HG02885 (cell line): ENCODE results near the gene SELENOO.
A peak's percentile ranks its signal among the peaks of the same experiment; 100 is the strongest.

Experiments used
- ATAC-seq: cut with Tn5 transposase; IDR thresholded peaks from one replicate; pipeline ENCODE4 v1.9.1; 2021; ENCODE audit warnings: mild to moderate bottlenecking; ENCODE audit not compliant: unreplicated experiment, poor library complexity

SELENOO gene

DNA sequence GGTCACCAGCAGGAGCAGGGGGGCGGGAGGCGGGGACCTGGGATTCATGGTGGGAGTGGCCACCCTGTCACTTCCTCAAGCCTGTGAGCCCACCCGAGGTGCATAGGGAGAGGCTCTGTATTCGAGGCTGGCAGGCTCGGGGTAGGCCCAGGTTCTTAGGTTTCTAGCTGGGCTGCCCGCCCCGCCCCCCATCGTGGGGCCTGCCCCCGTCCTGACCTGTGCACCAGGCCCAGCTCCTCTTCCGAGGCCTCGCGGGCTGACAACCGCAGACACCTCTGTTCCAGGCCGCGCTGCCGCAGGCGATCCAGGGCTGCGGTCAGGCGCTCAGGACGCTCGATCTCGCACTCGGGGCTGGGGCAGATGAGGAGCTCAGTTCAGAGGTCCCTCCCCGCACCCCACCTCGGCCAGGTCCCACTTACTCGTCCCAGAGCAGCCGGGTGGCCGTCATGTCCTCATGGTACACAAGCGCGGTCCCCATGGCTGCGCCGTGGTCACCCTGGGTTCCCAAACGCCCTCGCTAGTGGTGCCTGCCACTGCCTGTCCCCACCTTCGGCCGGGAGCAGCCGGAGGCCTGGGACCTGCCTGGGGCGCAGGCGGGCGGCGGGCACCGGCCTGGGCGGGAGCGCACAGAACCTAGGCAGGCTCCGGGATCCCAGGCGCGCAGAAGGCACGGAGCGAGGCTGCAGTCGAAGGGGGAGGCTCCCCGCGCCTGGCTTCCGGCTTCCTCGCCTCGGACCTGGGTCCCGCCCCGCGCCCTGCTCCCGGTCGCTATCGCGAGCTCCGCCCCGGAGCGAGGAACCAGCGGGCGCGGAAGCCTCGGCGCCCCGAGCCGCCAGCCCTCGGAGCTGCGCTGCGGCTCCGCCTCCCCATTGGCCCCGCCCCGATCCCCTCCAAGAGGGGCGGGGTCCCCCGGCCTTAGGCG is 50.0 kb downstream of the SELENOO start, which contains the start of gene HDAC10:
Gene HDAC10, minus strand, starts transcription at position 711 of the 922 bp plus-strand sequence. Its CDS starts 233 bp downstream, at position 478.
- ATAC-seq, result peak; percentile 66

DNA sequence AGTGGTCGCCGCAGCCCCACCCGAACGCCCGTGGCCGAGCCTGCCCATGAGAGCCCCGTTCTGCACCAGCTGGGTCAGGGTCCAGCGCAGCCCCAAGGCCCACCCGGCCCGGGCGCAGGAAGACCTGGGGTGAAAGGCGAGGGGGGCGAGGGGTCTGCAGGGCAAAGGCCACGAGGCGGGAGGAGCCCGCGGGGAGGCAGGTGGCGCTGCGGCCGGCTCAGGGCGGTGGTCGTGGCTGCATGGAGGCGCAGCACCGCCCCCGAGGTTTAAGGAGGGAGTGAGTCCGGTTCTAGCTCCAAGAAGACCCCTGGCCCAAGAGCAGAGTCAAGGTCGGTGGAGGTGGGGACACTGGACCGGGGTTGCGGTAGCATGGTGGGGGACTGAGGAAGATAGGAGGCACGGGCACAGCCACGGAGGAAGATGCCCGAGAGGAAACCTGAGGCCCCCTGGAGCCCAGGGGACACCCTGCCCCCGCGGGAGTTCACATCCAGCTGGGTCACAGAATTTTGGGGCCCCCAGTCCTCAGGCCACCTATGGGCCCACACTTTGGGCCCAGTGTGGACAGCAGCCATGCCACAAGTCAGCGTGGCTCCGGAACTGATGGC is 50.8 kb downstream of the SELENOO start:
- no peak for ATAC-seq

DNA sequence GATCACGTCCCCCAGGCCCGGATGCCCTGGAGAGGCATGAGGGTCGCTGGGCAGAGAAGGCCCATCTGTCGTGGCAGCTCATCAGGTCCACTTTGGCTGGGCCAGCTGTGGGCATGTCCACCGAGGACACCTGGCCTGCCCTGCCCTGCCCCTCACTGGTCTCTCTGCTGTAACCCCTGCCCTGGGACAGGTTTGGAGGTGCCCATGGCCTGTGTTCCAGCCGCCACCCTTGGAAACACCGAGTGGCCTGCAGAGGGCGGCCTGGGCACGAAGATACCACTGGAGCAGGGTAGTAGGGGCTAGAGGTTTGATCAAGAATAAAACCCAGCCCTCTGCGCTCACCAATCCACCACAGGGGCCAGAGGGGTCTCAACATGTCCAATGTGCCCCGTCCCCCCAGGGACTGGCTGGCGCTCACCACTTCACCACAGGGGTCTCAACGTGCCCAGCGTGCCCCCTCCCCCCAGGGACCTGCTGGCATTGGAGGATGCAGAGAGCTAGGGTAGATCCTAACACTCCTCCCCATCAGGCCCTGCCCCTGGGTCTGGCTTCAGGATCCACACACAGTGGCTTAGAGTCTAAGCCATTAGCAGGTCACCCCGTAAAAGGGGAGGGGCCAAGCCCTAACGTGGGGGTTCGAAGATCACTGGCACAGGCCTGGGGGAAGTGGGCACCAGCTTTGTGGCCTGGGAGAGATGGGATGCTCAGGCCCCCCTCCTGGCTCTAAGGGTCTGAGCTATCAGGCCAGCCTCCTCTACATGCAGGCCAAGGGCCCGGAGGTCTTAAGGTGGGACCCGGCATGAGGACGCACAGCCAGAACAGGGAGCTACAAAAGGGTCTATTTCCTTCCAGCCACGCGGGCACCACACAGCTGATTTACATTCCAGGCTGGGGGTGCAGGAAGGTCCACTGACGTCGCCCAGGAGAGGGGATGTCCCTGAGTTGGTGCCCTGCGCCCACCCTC is 51.6 kb downstream of the SELENOO start:
- ATAC-seq, result no peak

DNA sequence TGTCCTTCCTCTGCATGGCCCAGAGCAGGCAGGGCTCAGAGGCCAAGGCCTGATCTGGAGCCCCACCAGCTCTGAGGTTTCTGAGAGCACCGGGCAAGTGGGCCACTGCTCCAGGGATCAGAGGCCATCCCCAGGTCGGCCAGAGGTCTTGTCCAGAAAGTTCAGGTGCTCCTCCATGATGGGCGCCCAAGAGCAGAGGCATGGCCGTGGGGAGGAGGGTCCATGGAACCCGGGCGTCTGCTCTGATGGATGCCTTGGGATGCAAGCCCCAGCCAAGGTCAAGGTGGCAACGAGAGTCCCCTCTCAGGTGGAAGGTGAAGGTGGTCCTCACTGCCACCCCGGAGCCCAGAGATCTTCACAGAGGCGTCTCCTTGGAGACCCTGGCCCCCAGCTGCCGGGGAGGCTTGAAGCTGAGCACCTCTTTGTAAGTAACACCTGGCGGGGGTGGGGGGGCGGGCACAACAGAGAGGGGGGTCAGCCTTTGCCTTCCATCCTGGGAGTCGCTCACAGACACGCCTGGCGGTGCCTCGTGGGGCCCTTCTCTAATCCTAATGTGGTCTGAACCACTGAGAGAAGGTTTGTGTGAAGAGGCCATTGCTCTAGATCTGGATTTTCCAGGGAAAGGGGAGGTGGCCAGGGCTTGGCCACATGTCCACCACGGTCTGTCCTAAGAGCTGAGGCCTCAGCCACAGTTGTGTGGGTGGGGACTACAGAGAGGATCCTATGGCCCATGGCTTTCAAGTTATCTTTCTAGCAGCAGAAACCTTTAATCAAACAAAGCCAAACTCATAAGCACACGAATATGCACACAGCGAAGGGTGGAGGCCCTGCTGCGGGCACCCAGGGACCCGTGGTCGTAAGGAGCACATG is 52.5 kb downstream of the SELENOO start:
- no peak for ATAC-seq

DNA sequence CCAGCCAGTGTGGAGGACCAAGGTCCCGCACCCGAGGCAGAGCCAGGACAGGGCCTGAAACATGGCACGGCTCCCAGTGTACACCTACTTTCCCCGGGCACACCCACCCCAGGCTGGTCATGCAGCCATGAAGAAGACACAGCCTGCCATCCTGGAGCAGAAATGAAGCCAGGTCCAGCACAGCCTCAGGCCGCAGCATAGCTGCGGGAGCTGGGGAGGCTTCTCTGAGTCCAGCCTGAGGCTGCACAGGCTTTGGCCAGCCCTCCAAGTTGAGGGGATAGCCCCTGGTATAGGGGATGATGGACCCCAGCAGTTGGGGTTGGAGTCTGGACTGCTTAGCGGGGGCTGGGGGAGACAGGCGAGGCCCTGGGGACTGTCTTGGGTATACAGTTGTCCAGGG is 53.1 kb downstream of the SELENOO start:
- no peak for ATAC-seq

DNA sequence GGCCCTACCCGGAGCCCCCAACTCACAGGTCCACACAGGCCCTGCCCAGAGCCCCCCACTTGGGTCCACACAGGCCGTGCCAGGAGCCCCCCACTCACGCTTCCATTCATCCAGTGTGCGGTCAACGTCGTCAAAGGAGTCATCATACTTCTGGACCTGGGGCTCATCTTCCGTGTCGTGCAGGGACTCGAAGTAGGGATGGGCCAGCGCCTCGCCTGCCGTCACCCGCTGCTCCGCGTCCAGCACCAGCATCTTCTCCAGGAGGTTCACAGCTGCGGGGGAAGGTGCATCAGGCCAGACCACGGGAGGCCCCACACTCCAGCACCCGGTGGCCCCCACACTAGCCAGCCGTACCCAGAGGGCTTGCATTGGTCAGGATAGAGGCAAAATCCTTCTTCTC is 54.3 kb downstream of the SELENOO start:
- ATAC-seq, result no peak

DNA sequence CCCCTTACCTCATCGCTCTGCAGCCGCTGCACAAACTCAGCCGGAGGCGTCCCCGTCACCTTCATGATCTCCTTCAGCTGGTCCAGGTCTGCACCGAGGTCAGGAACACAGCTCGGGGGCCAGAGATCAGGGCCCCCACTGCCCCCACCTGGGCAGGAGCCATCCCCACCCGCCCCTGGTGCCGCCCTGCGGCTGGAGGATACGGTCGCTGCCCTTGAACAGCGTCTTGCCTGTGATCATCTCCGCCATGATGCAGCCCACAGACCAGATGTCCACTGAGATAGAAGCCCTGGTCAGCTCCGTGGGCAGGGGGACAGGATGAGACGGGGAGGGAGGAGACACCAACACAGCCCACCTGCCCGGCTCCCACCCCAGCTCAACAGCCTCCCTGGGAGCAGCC is 54.8 kb downstream of the SELENOO start:
- ATAC-seq, result no peak

DNA sequence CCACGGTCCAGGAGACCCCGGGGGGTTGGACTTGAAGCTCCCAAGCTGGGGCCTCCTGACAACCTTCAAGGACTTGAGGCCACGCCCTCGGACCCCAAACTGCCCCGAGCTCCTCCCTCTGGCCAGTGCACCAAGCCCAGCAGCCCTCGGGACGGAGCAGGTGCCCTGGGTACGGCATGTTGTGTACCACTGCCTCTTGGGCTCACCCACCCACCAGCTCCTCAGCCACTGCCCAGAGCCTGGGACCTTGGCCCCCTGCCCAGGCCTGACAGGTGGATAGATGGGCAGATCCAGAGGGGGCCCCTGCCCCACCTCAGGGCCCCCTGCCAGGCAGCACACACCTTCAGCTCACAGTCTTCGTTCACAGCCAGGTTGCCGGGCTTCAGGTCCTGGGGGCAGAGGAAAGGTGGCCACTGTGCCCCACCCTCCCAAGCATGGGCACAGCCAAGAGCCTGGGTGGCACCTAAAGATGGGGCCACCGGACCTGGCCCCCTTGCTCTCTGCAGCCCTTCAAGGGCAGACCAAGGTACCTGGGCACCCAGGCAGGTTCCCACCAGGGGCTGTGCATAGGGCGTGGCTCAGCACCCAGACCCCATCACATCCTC is 55.5 kb downstream of the SELENOO start:
- ATAC-seq, result no peak

DNA sequence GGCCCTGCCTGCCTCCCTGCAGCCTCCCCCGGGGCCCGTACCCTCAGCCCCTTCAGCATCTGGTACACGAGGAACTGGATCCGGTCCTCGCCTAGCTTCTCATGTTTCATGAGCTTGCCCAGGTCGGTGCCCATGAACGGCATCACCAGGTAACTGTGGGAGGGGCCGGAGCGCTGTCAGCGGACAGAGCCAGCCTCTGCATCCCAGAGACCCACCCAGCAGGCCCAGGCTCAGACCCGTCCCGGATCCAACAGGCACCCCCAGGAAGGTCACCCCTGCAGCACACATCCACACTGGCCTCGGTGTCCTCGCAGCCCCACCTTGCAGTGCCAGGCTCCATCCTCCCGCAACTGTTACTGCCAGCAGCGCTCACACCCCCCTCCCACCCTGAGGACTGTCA is 56.2 kb downstream of the SELENOO start:
- ATAC-seq, result no peak

DNA sequence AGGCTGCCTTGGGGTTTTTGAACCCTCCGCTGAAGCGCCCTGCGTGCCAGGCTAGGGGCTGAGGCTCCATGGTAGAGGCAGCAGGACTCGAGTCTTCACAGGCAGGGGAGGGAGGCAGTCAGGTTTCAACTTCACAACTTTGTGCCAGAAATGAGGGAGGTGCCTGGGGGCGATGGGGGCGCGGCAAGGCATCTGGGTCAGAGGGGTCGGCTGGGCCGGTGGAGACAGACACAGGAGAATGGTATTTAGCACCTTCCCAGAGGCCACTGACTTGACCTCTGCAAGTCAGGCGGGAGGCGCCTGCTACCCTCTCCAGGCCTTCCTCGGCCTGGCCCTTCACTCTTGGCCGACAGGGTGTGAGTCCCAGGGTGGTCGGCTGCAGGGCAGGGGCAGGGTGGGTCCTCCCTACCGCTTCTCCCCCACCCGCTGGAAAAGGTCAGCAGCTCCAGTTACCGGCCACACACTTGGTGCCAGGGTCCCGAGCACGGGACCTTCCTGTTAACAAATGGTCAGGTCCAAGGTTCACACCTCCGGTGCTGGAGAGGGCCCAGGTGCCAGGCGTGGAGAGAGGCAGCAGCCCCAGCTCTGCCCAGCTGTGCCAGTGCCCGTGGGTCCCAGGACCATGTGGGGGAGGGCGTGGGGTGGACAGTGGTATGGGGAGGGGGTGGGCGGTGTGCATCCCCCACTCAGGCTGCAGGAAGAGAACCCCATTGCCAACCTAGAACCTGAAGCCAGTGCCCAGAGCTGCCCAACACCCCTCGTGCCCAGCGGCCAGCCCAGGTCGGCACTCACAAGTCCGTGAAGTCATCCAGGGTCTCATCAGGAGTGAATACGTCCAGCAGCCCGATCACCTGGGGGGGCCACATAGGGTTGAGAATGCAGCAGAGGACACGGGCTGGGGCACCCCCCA is 56.9 kb downstream of the SELENOO start:
- no peak for ATAC-seq

DNA sequence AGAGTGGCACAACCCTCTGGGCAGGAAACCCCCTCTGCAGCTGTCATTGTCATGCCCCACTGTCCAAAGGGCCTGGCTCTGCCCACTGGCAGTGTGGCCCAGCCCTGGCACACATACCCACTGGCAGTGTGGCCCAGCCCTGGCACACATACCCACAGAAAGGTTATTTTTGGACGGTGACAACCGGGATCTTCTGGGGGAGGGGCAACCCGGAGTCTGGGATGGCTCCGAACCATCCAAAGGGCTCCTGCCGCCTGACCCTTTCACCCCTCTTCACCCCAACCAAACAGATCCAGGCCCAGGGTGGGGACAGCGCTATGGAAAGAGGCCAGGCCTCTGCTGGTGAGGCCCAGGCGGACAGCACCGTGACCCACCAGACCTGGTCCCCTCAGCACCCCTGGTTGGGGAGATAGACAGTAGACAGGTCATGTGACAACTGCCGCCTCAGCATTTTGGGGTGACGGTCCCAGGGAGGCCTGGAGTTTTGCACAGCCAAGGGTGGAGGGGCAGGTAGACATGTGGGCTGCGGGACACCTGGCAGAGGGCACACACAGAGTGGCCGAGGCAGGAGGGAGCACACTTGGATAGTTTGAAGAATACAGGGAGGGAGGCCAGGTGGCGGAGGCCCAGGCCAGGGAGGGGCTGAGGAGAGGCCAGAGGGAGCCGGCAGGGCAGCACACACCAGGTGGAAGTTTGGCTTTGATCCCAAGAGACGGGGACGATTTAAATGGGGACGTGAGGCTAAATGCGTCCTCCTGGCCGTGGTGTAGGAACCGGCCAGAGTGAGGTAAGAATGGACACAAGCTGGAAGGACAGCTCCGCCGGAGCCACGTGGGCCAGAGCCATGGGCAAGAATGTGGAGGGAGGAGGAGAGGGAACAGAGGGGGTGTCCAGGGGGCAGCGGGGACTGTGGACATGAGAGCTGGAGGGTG is 57.8 kb downstream of the SELENOO start:
- ATAC-seq, result no peak

DNA sequence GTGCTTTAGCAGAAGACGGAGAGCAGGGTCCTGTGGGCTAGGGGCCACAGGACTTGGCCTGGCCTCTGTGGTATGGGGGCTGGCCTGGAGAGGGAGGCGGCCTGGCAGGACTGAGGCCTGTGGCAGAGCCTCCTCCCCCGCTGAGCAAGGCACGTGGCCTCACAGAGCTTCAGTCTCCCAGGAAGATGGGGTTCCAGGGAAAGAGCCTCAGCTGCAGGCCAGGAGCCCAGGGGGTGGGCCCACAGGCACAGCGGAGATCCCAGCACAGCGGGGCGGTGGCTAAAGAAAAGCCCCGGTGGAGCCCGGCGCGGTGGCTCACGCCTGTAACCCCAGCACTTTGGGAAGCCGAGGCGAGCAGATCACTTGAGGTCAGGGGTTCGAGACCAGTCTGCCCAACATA is 58.5 kb downstream of the SELENOO start:
- no peak for ATAC-seq

DNA sequence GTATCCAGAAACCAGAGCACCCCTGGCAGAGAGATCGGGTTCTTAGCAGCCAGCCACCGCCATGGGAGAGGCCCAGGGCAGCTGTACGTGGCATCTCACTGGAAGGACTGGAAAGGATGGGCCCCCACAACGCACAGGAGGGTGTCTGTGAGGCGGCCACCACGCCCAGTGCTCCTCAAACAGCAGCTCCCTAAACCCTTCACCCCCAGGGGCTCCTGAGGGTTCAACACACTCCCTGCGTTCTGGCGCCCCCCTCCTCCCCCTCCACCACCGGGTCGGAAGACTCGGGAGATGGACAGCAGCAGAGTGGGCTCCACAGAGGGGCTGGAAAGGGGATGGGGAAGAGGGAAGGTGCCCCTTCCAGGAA is 59.6 kb downstream of the SELENOO start:
- ATAC-seq, result no peak

DNA sequence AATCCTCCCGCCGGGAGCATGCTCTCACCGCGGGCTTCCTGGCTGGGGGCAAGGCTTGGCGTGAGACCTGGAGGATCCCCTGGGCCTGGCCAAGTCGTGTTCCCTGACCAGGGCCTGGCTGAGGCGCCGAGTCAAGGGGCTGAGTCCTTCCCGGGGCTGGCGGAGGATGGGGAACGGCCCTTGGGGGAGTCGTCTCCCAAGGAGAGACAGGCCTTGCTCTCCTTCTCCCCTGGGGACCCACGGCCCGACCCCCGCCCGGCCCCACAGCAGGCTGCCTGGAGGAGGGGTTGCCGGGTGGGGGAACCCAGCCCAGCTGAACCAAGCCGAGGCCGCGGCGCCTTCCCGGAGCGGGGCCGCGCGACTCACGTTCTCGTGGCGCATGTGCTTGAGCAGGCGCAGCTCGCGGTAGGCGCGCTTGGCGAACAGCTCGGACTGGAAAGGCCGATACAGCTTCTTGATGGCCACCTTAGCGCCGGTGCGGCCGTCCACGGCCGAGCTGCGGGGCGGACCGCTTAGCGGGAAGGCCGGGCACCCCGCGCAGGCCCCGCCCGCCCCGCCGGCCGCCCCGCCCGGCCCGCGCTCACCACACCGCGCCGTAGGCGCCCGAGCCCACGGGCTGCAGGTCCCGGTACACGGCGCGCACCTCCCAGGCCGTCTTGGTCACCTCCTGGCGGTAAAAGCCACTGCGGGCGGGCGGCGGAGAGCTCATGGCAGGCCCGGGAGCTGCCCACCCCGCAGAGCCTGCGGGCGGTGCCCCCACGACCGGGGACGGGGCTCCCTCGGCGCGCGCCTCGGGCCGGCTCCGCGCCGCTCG is 60.2 kb downstream of the SELENOO start:
- ATAC-seq, result peak; percentile 31

DNA sequence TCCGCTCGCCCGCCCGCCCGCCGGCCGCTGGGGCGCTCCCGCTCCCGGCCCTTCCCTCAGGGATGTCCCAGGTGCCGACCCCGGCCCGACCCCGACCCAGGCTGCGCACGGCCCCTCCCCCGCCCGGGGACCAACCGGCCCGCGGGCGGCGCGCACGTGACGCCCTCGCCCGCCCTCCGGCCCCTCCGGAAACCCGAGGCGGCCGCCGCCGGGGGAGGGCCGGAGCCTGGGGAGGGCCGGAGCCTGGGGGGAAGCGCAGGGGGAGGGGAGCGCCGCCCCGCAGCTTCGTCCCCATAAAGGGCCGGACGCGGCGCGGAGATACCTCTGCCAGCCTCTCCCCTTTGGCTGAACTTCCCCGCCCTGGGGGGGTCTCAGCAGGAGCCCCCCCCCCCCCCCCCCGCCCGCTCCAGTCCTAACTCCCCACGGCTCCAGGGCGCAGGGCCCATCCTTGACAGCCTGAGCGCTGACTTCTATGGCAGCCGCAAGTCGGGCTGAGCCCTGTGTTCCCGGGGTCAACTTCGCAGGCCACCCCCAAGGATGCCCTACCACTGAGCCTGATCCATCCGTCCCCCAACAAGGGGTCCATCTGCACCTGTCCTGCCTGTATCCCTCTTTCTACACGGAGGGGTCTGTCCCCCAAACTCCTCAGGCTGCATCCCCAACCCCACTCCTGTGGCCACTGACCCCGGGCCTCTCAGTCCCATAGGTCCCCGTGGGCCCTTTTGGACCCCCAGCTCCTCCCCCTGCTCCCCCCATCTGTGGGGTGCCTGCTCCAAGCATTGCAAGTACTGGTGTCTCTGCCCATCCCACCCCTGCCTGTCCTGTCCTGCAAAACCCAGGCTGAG is 61.0 kb downstream of the SELENOO start, which contains the start of gene MAPK12:
Gene MAPK12, minus strand, starts transcription at position 69 of the 845 bp plus-strand sequence. CDS start 174 bp downstream, outside the sequence.
- ATAC-seq, result peak; percentile 56
